HCT116 (cell line): ENCODE measurements around the gene VASN. TPM values are rescaled to one million over a fixed set of nuclear protein-coding genes. Genes with fewer than 3 reads are reported as not detected.

Source experiments
- ATAC-seq: fragments of 200-7000 bp; cut with Tn5 transposase; 2 replicates; pipeline ENCODE4 v1.9.1; 2020; ENCODE audit warnings: mild to moderate bottlenecking, moderate library complexity
- BruUV-seq: library from RNA; stranded (reverse); fragments of 400-500 nt; replicated peaks from 2 replicates; lab custom pipeline; 2021; lab: Mats Ljungman, UMichigan
- CTCF ChIA-PET: fragments of 300-600 bp; sonication (Branson Sonifier 250); formaldehyde crosslinking; loops from one replicate; lab custom pipeline; 2021; ENCODE audit warnings: antibody characterized with exemption; lab: Charles Lee
- POLR2A ChIA-PET: fragments of 300-600, 350-600 bp; sonication (Branson Sonifier 250); formaldehyde crosslinking; loops from one replicate; lab custom pipeline; 2021; ENCODE audit warnings: antibody characterized with exemption; lab: Charles Lee
- RAD21 ChIA-PET, 2 experiments: fragments of 300-600 bp; sonication (Branson Sonifier 250); formaldehyde crosslinking; loops; one replicate each; lab custom pipeline; 2023; ENCODE audit warnings: low total read pairs in 2 of 2; ENCODE audit not compliant: uncharacterized antibody in 2 of 2, unreplicated experiment in 2 of 2, low non-redundant PET in 1 of 2; lab: Charles Lee
- DNase-seq: peaks from one replicate; pipeline ENCODE4 v3.0.0-alpha.2; 2010; ENCODE audit warnings: low read depth, low spot score
- H2AFZ ChIP-seq: fragments of 200-600 bp; shearing (Covaris generic), sonication (generic); 2 replicates; pipeline ENCODE4 v1.6.1; 2017; ENCODE audit warnings: low read depth, mixed run types, mixed read lengths, antibody characterized with exemption, low read length; ENCODE audit not compliant: poor library complexity, severe bottlenecking
- H3K27ac ChIP-seq: 2 replicates; pipeline ENCODE4 v1.5.1; 2012; ENCODE audit warnings: low read depth, low read length
- H3K27me3 ChIP-seq: fragments of 200-600 bp; sonication (generic); 2 replicates; pipeline ENCODE4 v1.6.1; 2016; ENCODE audit warnings: mixed run types, low read length, mixed read lengths; ENCODE audit not compliant: insufficient read depth
- H3K36me3 ChIP-seq, 2 experiments: fragments of 200-500 bp in 1 of 2; fragments of 200-600 bp in 1 of 2; sonication (Bioruptor generic) in 1 of 2; sonication (generic) in 1 of 2; 2 replicates each; pipeline versions ENCODE4 v1.5.1 to v1.6.1; 2014 to 2016; ENCODE audit warnings: low read length in 2 of 2, inconsistent platforms in 1 of 2, mixed read lengths in 1 of 2, mixed run types in 1 of 2; ENCODE audit not compliant: insufficient read depth in 2 of 2, control insufficient read depth in 1 of 2
- H3K4me1 ChIP-seq, 2 experiments: fragments of 200-600 bp in 1 of 2; sonication (generic) in 1 of 2; 2 replicates each; pipeline versions ENCODE4 v1.5.1 to v1.6.1; 2012 to 2017; ENCODE audit warnings: low read length in 2 of 2, inconsistent platforms in 1 of 2, mild to moderate bottlenecking in 1 of 2, mixed read lengths in 1 of 2, mixed run types in 1 of 2, moderate library complexity in 1 of 2; ENCODE audit not compliant: insufficient read depth in 2 of 2, control insufficient read depth in 1 of 2
- H3K4me2 ChIP-seq: fragments of 200-600 bp; sonication (generic); 2 replicates; pipeline ENCODE4 v1.6.1; 2017; ENCODE audit warnings: mixed run types, low read length, mixed read lengths
- H3K4me3 ChIP-seq, 2 experiments: fragments of 200-600 bp in 1 of 2; sonication (generic) in 1 of 2; replicated peaks in 1 of 2; 2 replicates each; pipeline ENCODE4 v1.5.1; 2011 to 2016; ENCODE audit warnings: low read length in 2 of 2, control low read depth in 1 of 2, low read depth in 1 of 2, mild to moderate bottlenecking in 1 of 2, mixed read lengths in 1 of 2, mixed run types in 1 of 2
- H3K79me2 ChIP-seq: fragments of 200-600 bp; sonication (generic); 2 replicates; pipeline ENCODE4 v1.6.1; 2017; ENCODE audit warnings: mild to moderate bottlenecking, mixed run types, low read length, moderate library complexity, mixed read lengths; ENCODE audit not compliant: insufficient read depth
- H3K9ac ChIP-seq: fragments of 200-600 bp; sonication (generic); 2 replicates; pipeline ENCODE4 v1.6.1; 2016; ENCODE audit warnings: low read length, mixed read lengths
- H3K9me2 ChIP-seq: fragments of 200-600 bp; sonication (generic), shearing (Covaris generic); 2 replicates; pipeline ENCODE4 v1.6.1; 2017; ENCODE audit warnings: mixed run types, mild to moderate bottlenecking, moderate library complexity; ENCODE audit not compliant: insufficient read depth
- H3K9me3 ChIP-seq, 2 experiments: fragments of 200-500 bp in 1 of 2; fragments of 200-600 bp in 1 of 2; sonication (Bioruptor generic) in 1 of 2; sonication (generic) in 1 of 2; 2 replicates each; pipeline ENCODE4 v1.6.1; 2014 to 2017; ENCODE audit warnings: low read length in 2 of 2, mixed read lengths in 2 of 2, inconsistent platforms in 1 of 2, low read depth in 1 of 2, mild to moderate bottlenecking in 1 of 2, mixed run types in 1 of 2, moderate library complexity in 1 of 2; ENCODE audit not compliant: control insufficient read depth in 1 of 2, insufficient read depth in 1 of 2
- H4K20me1 ChIP-seq: fragments of 200-600 bp; sonication (generic), shearing (Covaris generic); 2 replicates; pipeline ENCODE4 v1.6.1; 2017; ENCODE audit warnings: mixed run types, mild to moderate bottlenecking, moderate library complexity; ENCODE audit not compliant: insufficient read depth
- ATF3 ChIP-seq: IDR thresholded peaks from 2 replicates; pipeline ENCODE4 v1.6.1; 2012
- CBX3 ChIP-seq: IDR thresholded peaks from 2 replicates; pipeline ENCODE4 v1.6.1; 2012; ENCODE audit warnings: low read depth
- CTCF ChIP-seq, 3 experiments: fragments of 200-600 bp in 1 of 3; sonication (generic) in 1 of 3; IDR thresholded peaks in 2 of 3; conservative IDR thresholded peaks in 1 of 3; 2 replicates each; pipeline ENCODE4 v1.5.1; 2012 to 2017; ENCODE audit warnings: low read depth in 2 of 3, low read length in 2 of 3, antibody characterized with exemption in 1 of 3, borderline replicate concordance in 1 of 3, control low read depth in 1 of 3, mild to moderate bottlenecking in 1 of 3, mixed read lengths in 1 of 3, mixed run types in 1 of 3, moderate library complexity in 1 of 3; ENCODE audit not compliant: insufficient read depth in 1 of 3
- FOSL1 ChIP-seq: IDR thresholded peaks from 2 replicates; pipeline ENCODE4 v1.6.1; 2012; ENCODE audit warnings: low read depth
- JUND ChIP-seq: IDR thresholded peaks from 2 replicates; pipeline ENCODE4 v1.6.1; 2012
- MAX ChIP-seq: IDR thresholded peaks from 2 replicates; pipeline ENCODE4 v1.6.1; 2012
- REST ChIP-seq: IDR thresholded peaks from 2 replicates; pipeline ENCODE4 v1.6.1; 2012; ENCODE audit warnings: low read depth
- SIN3A ChIP-seq: IDR thresholded peaks from 2 replicates; pipeline ENCODE4 v1.6.1; 2012; ENCODE audit warnings: low read depth
- TCF7L2 ChIP-seq: IDR thresholded peaks from 2 replicates; pipeline ENCODE4 v1.7.0; 2011; ENCODE audit warnings: borderline replicate concordance, inconsistent platforms; ENCODE audit not compliant: insufficient read depth, insufficient read length; ENCODE audit errors: extremely low read depth
- ZFX ChIP-seq: fragments of 450-650 bp; IDR thresholded peaks from 2 replicates; pipeline ENCODE4 v1.6.1; 2017
- intact Hi-C: fragments of 100-400 bp; cut with micrococcal nuclease; formaldehyde crosslinking; loops from 2 replicates; pipeline ENCODE4 v1.10.0; 2022
- total RNA-seq: library from RNA; stranded (reverse); gene quantifications from one replicate; pipeline ENCODE4 v1.2.1, GENCODE V29; 2021; ENCODE audit not compliant: unreplicated experiment

VASN gene
- total RNA-seq, 1 experiment from 2014 or later, result 6.3 TPM

GRCh38 chr16:4412159-4412558, 40.5 kb downstream of the VASN start:
- DNase-seq, result no peak
- H3K27me3 ChIP-seq, result no peaks in the 10 kb centered on the region
- no peaks in the 10 kb centered on the region for H3K9me3 ChIP-seq
- no peaks in the 10 kb centered on the region for H4K20me1 ChIP-seq
- H3K9ac ChIP-seq, result no peak overlapping the region
- no peak for TF ChIP-seq CBX3
- TF ChIP-seq CTCF (IDR thresholded peaks at IDR 0.05 in 2 of 3, conservative IDR thresholded peaks at IDR 0.05 in 1 of 3; ENCODE audit: borderline replicate concordance in 1 of 3, insufficient read depth in 1 of 3, low read depth in 2 of 3, low read length in 2 of 3), result no peak
- no peak for TF ChIP-seq JUND
- TF ChIP-seq SIN3A, result no peak
- TF ChIP-seq ATF3, result no peak
- TF ChIP-seq ZFX, result no peak
- no peak for TF ChIP-seq FOSL1
- no peak overlapping the region for H3K4me3 ChIP-seq
- peaks cover 10 to 14% of the 10 kb centered on the region in 2 experiments; a peak in 3 of 4 replicates for H3K4me1 ChIP-seq
- H3K4me2 ChIP-seq, result no peak overlapping the region
- intact Hi-C loops, result no loop called here
- no peak overlapping the region; the same call in 1 of the 2 replicates for H3K27ac ChIP-seq
- no peaks in the 10 kb centered on the region for H3K9me2 ChIP-seq
- ATAC-seq, result no peak
- H2AFZ ChIP-seq, result no peak overlapping the region
- CTCF ChIA-PET, result no interaction called here
- H3K36me3 ChIP-seq, result no peaks in the 10 kb centered on the region; a peak in 1 of 4 replicates
- peaks cover 16% of the 10 kb centered on the region for H3K79me2 ChIP-seq
- RAD21 ChIA-PET, result no interaction called here
- POLR2A ChIA-PET, result no interaction called here
- no TSS peak for BruUV-seq

GRCh38 chr16:4412854-4413253, 41.2 kb downstream of the VASN start:
- Histone ChIP-seq H3K4me1 (peaks cover 10 to 14% of the 10 kb centered on the region in 2 experiments; a peak in 3 of 4 replicates), H3K27ac (no peak overlapping the region), H3K4me3 (no peak overlapping the region), H3K27me3 (no peaks in the 10 kb centered on the region), H3K9me3 (no peaks in the 10 kb centered on the region), H3K79me2 (peaks cover 16% of the 10 kb centered on the region), H3K36me3 (no peaks in the 10 kb centered on the region; a peak in 1 of 4 replicates), H4K20me1 (no peaks in the 10 kb centered on the region), H3K9me2 (no peaks in the 10 kb centered on the region), H3K4me2 (no peak overlapping the region), H2AFZ (no peak overlapping the region), H3K9ac (no peak overlapping the region)
- intact Hi-C loops, result no loop called here
- ChIA-PET RAD21 (no interaction called here), CTCF (no interaction called here), POLR2A (no interaction called here)
- DNase-seq (no peak), ATAC-seq (no peak)
- TF ChIP-seq ZFX (no peak), MAX (no peak), CBX3 (no peak), FOSL1 (no peak), SIN3A (no peak), TCF7L2 (no peak), REST (no peak), ATF3 (no peak)
- no TSS peak for BruUV-seq
